Testis (tissue), 2 donors: ENCODE measurements around the gene CFAP299.

Experiments used
- POLR2A ChIP-seq: fragments of 450-650 bp; IDR thresholded peaks from one replicate; pipeline ENCODE4 v1.6.1; 2017; ENCODE audit warnings: antibody characterized with exemption, mild to moderate bottlenecking, moderate library complexity
- TF ChIP-seq, protein P1 (sequence below), 3 experiments: fragments of 450-650 bp in 2 of 3; fragments of 200-600 bp in 1 of 3; sonication (generic) in 1 of 3; IDR thresholded peaks; one replicate each; pipeline ENCODE4 v1.5.1; 2016 to 2019; ENCODE audit warnings: antibody characterized with exemption in 3 of 3, mild to moderate bottlenecking in 2 of 3, moderate library complexity in 1 of 3

DNA sequence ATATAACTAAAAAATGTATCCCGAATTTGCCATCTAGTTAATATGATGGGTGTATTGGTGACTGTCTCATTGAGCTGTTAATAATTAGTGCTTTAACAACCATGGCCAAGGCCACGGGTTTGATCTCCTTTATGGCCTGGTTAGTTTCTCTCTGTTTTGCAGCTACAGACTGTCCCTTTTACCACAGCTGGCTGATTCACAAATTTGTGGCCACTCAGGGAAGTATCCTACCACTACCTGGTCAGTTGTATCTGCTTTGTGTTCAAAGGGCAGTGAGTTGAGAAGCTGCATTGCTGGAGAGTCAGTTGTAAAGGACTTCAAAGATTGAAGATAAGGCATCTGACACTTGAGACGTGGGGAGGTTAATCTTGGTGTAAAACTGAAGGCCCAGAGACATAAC, 475.9 kb downstream of the CFAP299 start:
- TF ChIP-seq POLR2A, result no peak
- TF ChIP-seq, protein P1, sequence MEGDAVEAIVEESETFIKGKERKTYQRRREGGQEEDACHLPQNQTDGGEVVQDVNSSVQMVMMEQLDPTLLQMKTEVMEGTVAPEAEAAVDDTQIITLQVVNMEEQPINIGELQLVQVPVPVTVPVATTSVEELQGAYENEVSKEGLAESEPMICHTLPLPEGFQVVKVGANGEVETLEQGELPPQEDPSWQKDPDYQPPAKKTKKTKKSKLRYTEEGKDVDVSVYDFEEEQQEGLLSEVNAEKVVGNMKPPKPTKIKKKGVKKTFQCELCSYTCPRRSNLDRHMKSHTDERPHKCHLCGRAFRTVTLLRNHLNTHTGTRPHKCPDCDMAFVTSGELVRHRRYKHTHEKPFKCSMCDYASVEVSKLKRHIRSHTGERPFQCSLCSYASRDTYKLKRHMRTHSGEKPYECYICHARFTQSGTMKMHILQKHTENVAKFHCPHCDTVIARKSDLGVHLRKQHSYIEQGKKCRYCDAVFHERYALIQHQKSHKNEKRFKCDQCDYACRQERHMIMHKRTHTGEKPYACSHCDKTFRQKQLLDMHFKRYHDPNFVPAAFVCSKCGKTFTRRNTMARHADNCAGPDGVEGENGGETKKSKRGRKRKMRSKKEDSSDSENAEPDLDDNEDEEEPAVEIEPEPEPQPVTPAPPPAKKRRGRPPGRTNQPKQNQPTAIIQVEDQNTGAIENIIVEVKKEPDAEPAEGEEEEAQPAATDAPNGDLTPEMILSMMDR (IDR thresholded peaks at IDR 0.05), result no peak
